HEK293 (cell line): ENCODE data around the gene ANKRD49.

ENCODE experiments used
- CTCF ChIA-PET: fragments of 350-600 bp; formaldehyde crosslinking; extraction: SDS; loops from one replicate; lab custom pipeline; 2021; ENCODE audit warnings: antibody characterized with exemption; lab: Yijun Ruan, JAX
- POLR2A ChIA-PET: fragments of 300-600 bp; formaldehyde crosslinking; extraction: SDS; loops from one replicate; lab custom pipeline; 2020; ENCODE audit warnings: antibody characterized with exemption, inconsistent platforms; lab: Yijun Ruan, JAX
- H3K27ac ChIP-seq: fragments of 200-500 bp; sonication (Bioruptor generic); 2 replicates; pipeline ENCODE4 v1.5.1; 2014; ENCODE audit warnings: low read depth, low read length, control low read depth, inconsistent platforms; ENCODE audit errors: extremely low read depth
- H3K36me3 ChIP-seq, 2 experiments: fragments of 200-500 bp in 1 of 2; sonication (Bioruptor generic) in 1 of 2; 1 replicate in 1 of 2; 2 replicates in 1 of 2; pipeline ENCODE4 v1.5.1; 2014 to 2017; ENCODE audit warnings: inconsistent platforms in 2 of 2, low read length in 2 of 2; ENCODE audit not compliant: control insufficient read depth in 2 of 2, insufficient read depth in 1 of 2
- H3K4me1 ChIP-seq: fragments of 200-500 bp; sonication (Bioruptor generic); 2 replicates; pipeline ENCODE4 v1.5.1; 2014; ENCODE audit warnings: mild to moderate bottlenecking, low read length, inconsistent platforms; ENCODE audit not compliant: control insufficient read depth, insufficient read depth
- H3K4me3 ChIP-seq: 2 replicates; pipeline ENCODE4 v1.5.1; 2011; ENCODE audit warnings: low read depth, mild to moderate bottlenecking, control low read depth, low read length, moderate library complexity
- H3K9me3 ChIP-seq: fragments of 200-500 bp; sonication (Bioruptor generic); 2 replicates; pipeline ENCODE4 v1.5.1; 2014; ENCODE audit warnings: low read depth, low read length, inconsistent platforms; ENCODE audit not compliant: control insufficient read depth, insufficient read depth
- ATF2 ChIP-seq: fragments of 450-650 bp; formaldehyde crosslinking; IDR thresholded peaks from 2 replicates; pipeline ENCODE4 v1.5.1; 2016; ENCODE audit warnings: missing biosample characterization, missing genetic modification characterization, low read depth
- HIC1 ChIP-seq: fragments of 450-650 bp; formaldehyde crosslinking; IDR thresholded peaks from 2 replicates; pipeline ENCODE4 v1.5.1; 2016; ENCODE audit warnings: missing biosample characterization, missing genetic modification characterization
- KLF9 ChIP-seq: fragments of 450-650 bp; formaldehyde crosslinking; IDR thresholded peaks from 2 replicates; pipeline ENCODE4 v1.5.1; 2016; ENCODE audit warnings: missing biosample characterization, missing genetic modification characterization, low read depth
- MZF1 ChIP-seq: fragments of 450-650 bp; formaldehyde crosslinking; IDR thresholded peaks from 2 replicates; pipeline ENCODE4 v1.5.1; 2017; ENCODE audit warnings: missing biosample characterization, missing genetic modification characterization, borderline replicate concordance
- PRDM10 ChIP-seq: fragments of 450-650 bp; formaldehyde crosslinking; IDR thresholded peaks from 2 replicates; pipeline ENCODE4 v1.5.1; 2016; ENCODE audit warnings: missing biosample characterization, missing genetic modification characterization
- ZBTB8A ChIP-seq: fragments of 450-650 bp; formaldehyde crosslinking; IDR thresholded peaks from 2 replicates; pipeline ENCODE4 v1.5.1; 2016; ENCODE audit warnings: missing biosample characterization, missing genetic modification characterization
- ZIC2 ChIP-seq: fragments of 450-650 bp; formaldehyde crosslinking; IDR thresholded peaks from 2 replicates; pipeline ENCODE4 v1.5.1; 2016; ENCODE audit warnings: missing biosample characterization, missing genetic modification characterization
- ZNF138 ChIP-seq: fragments of 450-650 bp; formaldehyde crosslinking; IDR thresholded peaks from 2 replicates; pipeline ENCODE4 v1.5.1; 2016; ENCODE audit warnings: missing biosample characterization, missing genetic modification characterization, borderline replicate concordance
- ZNF202 ChIP-seq: fragments of 450-650 bp; formaldehyde crosslinking; IDR thresholded peaks from 2 replicates; pipeline ENCODE4 v1.5.1; 2016; ENCODE audit warnings: missing biosample characterization, missing genetic modification characterization, borderline replicate concordance
- ZNF211 ChIP-seq: fragments of 450-650 bp; formaldehyde crosslinking; IDR thresholded peaks from 2 replicates; pipeline ENCODE4 v1.5.1; 2016; ENCODE audit warnings: low read depth, missing biosample characterization, missing genetic modification characterization
- ZNF311 ChIP-seq: fragments of 450-650 bp; formaldehyde crosslinking; IDR thresholded peaks from 2 replicates; pipeline ENCODE4 v1.5.1; 2017; ENCODE audit warnings: missing biosample characterization, missing genetic modification characterization, borderline replicate concordance
- ZNF362 ChIP-seq: fragments of 450-650 bp; formaldehyde crosslinking; IDR thresholded peaks from 2 replicates; pipeline ENCODE4 v1.5.1; 2016; ENCODE audit warnings: missing biosample characterization, missing genetic modification characterization
- ZNF473 ChIP-seq: fragments of 450-650 bp; formaldehyde crosslinking; IDR thresholded peaks from 2 replicates; pipeline ENCODE4 v1.5.1; 2017; ENCODE audit warnings: missing biosample characterization, missing genetic modification characterization
- ZNF658 ChIP-seq: fragments of 450-650 bp; formaldehyde crosslinking; IDR thresholded peaks from 2 replicates; pipeline ENCODE4; 2016; ENCODE audit warnings: missing biosample characterization, missing genetic modification characterization
- ZNF785 ChIP-seq: fragments of 450-650 bp; formaldehyde crosslinking; IDR thresholded peaks from 2 replicates; pipeline ENCODE4 v1.5.1; 2016; ENCODE audit warnings: missing biosample characterization, missing genetic modification characterization
- ZNF837 ChIP-seq: fragments of 450-650 bp; formaldehyde crosslinking; IDR thresholded peaks from 2 replicates; pipeline ENCODE4 v1.5.1; 2016; ENCODE audit warnings: missing biosample characterization, missing genetic modification characterization

Gene ANKRD49

GRCh38 chr11:94544646-94545263, 51.0 kb downstream of the ANKRD49 start:
- Histone ChIP-seq H3K4me3 (peak overlapping the region; percentile 54), H3K36me3 (no peaks in the 10 kb centered on the region), H3K9me3 (no peaks in the 10 kb centered on the region), H3K4me1 (no peaks in the 10 kb centered on the region), H3K27ac (peak overlapping the region; percentile 91; the same call in 1 of the 2 replicates)
- CTCF ChIA-PET: interaction anchor here (0.8 to 1.4 kb wide), 2 partner anchors 11 to 218 kb away, joined by 3 to 4 read pairs; no protein-coding TSS in a partner anchor
- POLR2A ChIA-PET: interaction anchor here (1.0 to 1.5 kb wide), 6 partner anchors 10 to 609 kb away, joined by 3 to 6 read pairs (median 4); partner anchors contain the start of genes ANKRD49 and MRE11
- TF ChIP-seq ZNF202 (tag by site-specific recombination) (peak; percentile 55; the same call in 1 of the 2 replicates), KLF9 (tag by site-specific recombination) (no peak), ZNF473 (no peak), ZNF785 (tag by site-specific recombination) (no peak), ZNF362 (tag by site-specific recombination) (no peak)

DNA sequence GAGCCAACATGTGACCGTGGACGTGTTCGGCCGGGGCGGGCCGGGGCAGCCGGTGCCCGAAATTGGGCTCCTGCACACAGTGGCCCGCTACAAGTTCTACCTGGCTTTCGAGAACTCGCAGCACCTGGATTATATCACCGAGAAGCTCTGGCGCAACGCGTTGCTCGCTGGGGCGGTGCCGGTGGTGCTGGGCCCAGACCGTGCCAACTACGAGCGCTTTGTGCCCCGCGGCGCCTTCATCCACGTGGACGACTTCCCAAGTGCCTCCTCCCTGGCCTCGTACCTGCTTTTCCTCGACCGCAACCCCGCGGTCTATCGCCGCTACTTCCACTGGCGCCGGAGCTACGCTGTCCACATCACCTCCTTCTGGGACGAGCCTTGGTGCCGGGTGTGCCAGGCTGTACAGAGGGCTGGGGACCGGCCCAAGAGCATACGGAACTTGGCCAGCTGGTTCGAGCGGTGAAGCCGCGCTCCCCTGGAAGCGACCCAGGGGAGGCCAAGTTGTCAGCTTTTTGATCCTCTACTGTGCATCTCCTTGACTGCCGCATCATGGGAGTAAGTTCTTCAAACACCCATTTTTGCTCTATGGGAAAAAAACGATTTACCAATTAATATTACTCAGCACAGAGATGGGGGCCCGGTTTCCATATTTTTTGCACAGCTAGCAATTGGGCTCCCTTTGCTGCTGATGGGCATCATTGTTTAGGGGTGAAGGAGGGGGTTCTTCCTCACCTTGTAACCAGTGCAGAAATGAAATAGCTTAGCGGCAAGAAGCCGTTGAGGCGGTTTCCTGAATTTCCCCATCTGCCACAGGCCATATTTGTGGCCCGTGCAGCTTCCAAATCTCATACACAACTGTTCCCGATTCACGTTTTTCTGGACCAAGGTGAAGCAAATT, 51.7 kb downstream of the ANKRD49 start:
- TF ChIP-seq ZNF202 (tag by site-specific recombination) (0 out of 2 replicates have a peak, but pooled peaks have one; percentile 5), ZNF837 (tag by site-specific recombination) (no peak), MZF1 (no peak), ZIC2 (tag by site-specific recombination) (no peak), ATF2 (no peak), ZBTB8A (tag by site-specific recombination) (peak; percentile 78)
- H3K4me3 ChIP-seq: peak overlapping the region; percentile 9; the same call in 1 of the 2 replicates
- no peaks in the 10 kb centered on the region for H3K9me3 ChIP-seq
- CTCF ChIA-PET: interaction anchor here (0.8 kb wide), 1 partner anchor 217 kb away, joined by 4 read pairs; no protein-coding TSS in a partner anchor
- no peak overlapping the region for H3K27ac ChIP-seq
- H3K36me3 ChIP-seq: no peaks in the 10 kb centered on the region
- POLR2A ChIA-PET: no interaction called here
- no peaks in the 10 kb centered on the region for H3K4me1 ChIP-seq

GRCh38 chr11:94546162-94546470, 52.3 kb downstream of the ANKRD49 start:
- H3K9me3 ChIP-seq: no peaks in the 10 kb centered on the region
- H3K36me3 ChIP-seq: no peaks in the 10 kb centered on the region
- ChIA-PET CTCF (no interaction called here), POLR2A (no interaction called here)
- H3K27ac ChIP-seq: no peak overlapping the region
- peak overlapping the region; percentile 9 for H3K4me3 ChIP-seq
- H3K4me1 ChIP-seq: no peaks in the 10 kb centered on the region
- TF ChIP-seq ZNF211: no peak
- TF ChIP-seq HIC1: no peak
- TF ChIP-seq PRDM10 (tag by site-specific recombination): no peak
- TF ChIP-seq ZNF138 (tag by site-specific recombination): no peak
- no peak for TF ChIP-seq ZNF311 (tag by site-specific recombination)
- TF ChIP-seq ZNF837 (tag by site-specific recombination): no peak
- no peak for TF ChIP-seq ZNF658
- TF ChIP-seq ZNF362 (tag by site-specific recombination): no peak
